Stimulated activated CD4-positive, alpha-beta T cell treated with anti-CD3 and anti-CD28 coated beads, Interleukin-1b, Interleukin-23, amount 100 ng/mL, for 48 hours (primary cell): Measurements from ENCODE around the gene IFNGR1.
"Not testable (repeated sequence)": the region's sequence is repeated elsewhere in the genome, so short reads cannot be mapped to it uniquely, and the experiment has no call there.

ENCODE experiments used
- DNase-seq: peaks from one replicate; pipeline ENCODE4 v3.0.0-alpha.2; 2020

IFNGR1 gene

DNA sequence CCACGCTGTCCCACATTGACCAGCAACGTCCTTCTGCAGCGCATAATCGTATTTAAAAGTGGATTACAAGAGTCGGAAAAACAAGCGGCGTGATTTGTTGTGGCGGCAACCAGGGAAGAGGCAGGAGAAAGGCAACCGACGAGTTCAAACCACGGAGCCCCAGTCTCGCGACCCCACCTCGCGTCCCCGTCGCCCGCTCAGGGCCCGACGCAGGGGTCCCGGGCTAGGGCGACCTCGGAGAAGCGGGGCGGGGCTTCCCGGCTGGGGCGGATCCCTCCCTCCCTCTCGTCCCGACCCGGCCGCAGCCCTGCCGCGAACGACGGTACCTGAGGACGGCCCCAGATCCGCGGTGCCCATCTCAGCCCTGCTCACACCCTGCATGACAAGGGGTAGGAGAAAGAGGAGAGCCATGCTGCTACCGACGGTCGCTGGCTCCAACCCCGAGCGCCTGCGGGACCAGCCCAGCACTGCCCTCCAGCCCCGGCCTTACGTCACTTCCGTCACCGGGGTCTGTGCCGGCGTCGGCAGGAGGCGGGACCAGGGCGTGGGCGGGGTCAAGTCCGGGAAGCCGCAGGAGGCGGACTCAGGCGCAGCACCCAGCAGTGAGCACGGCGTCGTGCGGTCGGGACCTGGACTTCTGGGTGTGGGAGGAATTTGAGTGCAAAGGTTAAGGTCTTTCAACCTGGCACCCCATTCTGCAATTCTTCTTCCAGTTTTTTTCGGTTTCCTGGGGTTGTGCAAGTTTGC lies at the start of gene IFNGR1:
TSS of gene IFNGR1 (minus strand) at position 469 of the 747 bp plus-strand sequence. CDS start at position 411, 58 bp downstream.
- DNase-seq, result peak; percentile 96

DNA sequence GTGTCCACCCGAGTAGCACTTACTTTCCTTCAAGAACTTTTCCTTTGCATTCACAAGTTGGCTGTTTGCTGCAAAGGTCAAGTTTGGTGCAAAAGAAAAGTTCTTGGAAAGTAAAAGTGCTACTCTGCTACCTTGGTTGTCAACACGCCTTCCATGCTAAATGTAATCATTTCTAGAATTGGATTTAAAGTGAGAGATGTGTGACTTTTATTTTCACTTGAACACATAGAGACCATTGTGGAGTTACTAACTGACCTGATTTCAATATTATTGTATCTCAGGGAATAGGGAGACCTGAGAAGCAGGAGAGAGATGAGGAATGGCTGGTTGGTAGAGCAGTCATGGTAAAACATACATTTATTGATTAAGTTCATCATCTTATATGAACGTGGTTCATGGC lies 49.7 kb upstream of the IFNGR1 start:
- DNase-seq, result no peak

DNA sequence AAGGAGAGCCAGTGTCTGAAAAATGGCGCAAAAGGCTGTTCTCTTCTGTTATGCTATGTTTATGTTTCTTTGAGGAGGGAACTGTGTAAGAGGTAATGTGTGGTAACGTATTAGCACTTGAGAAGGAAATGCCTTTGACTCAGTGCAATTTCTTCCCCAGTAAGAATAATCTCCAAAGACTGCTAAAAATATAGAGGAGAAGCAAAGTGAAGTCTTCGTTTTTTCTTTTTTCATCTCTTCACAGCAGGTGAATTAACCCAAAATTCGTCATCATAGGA lies 47.1 kb upstream of the IFNGR1 start:
- DNase-seq, result no peak

DNA sequence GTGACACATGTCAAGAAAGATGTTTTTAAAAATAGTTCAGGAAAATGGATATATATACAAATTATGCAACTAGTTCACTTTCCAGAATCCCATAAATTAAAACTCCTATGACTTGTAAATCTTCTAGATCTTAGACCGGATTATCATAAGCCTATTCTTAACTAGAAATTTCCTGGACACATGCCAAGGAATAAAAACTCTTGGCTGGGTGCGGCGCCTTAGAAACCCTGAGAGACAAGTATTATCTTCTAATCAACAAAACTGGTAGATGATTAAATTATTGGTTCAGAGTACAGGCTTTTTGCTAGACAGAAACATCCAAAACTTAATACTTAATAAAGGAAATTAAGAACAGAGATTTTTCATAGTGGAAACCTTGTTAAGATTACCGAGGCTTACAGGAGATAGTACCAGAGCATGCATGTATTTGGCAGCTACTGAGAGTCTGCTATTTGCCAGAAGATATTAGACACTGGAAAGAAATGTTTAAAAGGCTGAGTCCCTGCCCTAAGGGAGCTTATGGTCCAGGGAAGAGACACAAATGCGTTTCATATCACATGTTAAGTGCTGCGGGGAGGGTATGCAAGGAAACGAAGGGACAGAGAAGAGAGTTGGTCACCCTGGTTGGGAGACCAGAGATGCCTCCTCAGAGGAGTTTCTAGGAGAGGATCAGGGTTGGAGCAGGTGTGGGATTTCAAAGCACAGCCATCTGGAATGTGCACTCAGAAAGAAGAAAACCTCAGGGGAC lies 46.5 kb upstream of the IFNGR1 start:
- no peak for DNase-seq

DNA sequence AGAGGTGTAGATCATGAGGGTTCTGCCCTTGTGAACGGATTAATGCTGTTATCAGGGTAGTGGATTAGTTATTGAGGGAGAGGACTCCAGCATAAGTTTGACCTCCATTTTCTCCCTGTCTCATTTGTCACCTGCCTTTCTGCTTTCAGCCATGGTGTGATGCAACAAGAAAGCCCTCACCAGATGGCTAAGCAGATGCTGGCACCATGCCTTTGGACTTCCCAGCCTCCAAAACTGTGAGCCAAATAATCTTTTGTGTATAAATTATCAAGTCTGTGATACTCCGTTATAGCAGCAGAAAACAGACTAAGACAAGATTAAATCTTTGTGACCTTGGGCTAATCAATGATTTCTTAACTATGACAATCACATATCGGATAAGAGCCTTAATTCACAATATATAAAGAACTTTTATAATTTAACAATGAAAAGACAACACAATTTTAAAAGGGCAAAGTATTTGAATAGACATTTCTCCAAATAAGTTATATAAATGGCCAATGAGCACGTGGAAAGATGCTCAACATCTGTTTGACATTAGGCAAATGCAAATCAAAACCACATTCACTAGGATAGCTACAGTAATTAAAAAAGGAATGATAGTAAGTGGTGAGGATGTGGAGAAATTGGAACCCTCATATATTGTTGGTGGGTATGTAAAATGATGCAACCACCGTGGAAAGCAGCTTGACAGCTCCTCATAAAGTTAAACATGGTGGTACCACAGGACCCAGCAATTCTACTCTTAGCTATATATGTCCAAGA lies 45.3 kb upstream of the IFNGR1 start:
- no peak for DNase-seq

DNA sequence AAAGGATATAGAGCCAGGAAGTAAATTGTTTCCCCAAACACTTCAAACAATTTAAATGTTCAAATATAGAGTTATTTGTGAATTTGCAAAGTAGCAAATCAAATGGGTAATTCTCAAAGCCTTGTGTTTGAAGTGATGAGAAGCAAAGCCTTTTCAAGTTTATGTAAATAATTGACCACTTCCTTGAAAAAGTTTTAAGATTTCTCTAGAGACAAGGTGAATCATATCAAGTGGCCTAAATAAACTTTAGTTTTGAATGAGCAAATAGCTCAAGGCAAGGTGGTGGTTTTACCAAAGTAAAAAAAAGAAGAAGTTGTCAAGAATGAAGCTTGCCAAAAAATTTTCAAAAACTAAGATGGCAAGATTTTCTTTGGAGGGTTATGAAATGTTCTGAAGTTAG lies 42.6 kb upstream of the IFNGR1 start:
- DNase-seq, result no peak

DNA sequence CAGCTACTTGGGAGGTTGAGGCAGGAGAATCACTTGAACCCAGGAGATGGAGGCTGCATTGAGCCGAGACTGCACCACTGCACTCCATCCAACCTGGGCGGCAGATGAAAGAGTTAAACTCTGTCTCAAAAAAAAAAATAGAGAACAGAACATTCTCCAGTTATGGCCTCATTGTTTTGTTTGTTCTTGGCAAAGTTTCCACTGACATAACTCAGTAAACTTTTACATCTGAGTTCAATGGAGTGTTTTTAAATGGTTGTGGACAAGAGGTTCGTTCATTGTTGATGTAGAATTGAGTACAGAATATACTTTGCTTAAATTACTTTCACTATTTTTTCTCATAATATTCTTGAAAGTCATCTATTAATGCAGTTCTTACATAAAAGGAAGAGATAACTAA lies 42.2 kb upstream of the IFNGR1 start:
- no peak for DNase-seq

DNA sequence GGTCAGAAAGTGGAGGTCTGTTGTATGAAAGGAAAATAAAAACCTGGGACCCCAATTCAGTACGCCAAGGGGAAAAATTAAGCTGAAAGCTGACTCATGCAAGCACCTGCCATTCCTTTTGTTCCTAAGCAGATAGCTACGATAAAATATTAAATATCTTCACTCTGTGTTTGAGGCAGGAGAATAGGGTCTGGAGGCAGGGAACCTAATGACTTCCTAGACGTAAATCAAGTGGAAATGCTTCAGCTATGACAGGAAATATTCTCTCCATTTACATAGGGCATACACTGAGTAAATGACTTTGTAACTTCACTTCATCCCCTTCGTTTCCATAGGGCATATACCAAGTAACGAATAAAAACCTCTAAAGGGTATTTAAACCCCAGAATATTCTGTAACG lies 41.0 kb upstream of the IFNGR1 start:
- DNase-seq, result no peak

DNA sequence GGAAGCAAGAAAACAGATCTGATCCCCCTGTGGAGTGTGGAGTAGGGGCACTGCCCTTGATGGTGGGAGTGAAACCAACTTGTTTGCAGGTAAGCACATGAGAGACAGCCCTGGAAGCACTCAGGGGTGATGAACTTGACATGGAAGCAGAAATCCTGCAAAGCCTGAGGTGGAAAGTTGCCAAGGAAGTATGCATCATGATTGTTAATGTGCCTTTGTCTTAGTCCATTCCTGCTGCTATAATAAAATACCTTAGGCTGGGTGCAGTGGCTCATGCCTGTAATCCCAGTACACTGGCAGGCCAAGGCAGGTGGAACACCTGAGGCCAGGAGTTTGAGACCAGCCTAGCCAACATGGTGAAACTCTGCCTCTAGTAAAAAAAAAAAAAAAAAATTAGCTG lies 40.2 kb upstream of the IFNGR1 start:
- DNase-seq, result no peak

DNA sequence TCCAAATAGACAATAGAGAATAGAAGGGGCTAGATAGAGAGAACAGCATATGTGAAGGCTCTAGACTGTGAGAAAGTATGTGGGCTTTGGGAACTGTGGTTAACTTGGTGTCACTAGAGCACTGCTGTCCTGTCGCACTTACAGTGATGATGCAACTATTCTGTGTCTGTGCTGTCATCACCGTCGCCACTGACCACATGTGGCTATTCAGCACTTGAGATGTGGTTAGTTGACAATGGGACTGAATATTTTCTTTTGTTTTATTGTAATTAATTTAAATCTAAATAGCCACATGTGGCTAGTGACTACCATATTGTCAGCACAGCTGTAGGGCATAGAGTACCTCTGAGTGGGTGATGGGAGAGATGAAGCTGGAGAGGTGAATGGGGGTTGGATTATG lies 39.0 kb upstream of the IFNGR1 start:
- DNase-seq, result no peak

DNA sequence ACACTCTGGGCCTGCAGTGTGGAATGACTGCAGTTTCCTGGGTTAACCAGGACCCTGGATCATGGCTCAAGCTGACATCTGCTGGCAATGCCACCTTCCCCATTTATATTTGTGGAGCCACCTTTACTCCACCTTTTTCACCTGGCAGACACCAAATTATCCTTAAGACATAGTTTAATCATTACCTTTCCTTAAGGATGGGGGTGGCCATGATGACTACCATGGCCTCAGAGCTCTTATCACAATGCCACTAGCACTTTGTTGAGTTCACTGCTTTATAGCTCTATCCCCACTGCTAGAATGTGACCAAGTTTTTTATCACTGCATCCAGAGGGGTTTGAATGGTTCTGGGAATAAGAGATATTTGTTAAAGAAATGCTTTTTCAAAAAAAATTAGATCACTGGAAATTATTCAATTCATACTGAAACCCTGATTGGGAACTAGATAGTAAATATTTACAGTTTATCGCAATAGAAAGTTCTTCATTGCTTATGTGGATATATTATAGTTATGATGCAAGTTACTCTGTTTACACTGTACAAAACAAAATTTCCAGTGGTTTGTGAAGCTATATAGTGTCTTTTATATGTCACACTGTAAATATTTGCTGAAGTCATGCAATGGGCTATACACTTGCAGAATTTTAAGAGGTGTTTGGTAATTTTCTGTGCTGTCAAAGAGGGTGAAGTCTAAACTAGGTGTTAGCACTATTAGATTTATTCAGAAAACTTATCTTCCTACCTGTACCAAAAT lies 37.3 kb upstream of the IFNGR1 start:
- DNase-seq, result no peak

DNA sequence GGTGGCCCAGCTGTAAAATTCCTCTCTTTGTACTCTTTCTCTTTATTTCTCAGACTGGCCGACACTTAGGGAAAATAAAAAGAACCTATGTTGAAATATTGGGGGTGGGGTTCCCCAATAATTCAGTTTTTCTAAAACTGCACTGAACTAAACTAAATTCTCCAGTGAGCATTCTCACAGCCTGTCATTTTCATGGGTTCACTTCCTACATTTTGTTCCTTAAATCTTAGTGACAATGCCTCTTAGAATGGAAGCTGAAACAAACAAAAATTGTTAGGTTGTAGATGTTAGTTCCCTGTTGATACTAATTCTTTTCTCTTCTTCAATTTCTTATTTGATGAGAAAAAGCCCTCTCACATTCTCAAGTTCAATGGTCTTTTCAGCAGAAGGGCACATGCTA lies 35.8 kb upstream of the IFNGR1 start:
- DNase-seq, result no peak

DNA sequence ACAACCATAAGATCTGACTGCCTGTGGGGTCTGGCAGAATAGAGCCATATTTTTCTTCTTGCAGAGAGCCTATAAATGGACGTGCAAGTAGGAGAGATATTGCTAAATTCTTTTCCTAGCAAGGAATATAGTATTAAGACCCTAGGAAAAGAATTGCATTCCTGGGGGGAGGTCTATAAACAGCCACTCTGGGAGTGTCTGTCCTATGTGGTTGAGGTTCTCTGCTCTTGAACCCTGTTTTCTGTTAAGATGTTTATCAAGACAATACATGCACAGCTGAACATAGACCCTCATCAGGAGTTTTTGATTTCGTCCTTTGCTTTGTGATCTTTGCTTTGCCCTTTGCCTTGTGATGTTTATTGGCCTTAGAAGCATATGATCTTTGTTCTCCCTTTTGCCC lies 35.2 kb upstream of the IFNGR1 start:
- DNase-seq, result not testable (repeated sequence)

DNA sequence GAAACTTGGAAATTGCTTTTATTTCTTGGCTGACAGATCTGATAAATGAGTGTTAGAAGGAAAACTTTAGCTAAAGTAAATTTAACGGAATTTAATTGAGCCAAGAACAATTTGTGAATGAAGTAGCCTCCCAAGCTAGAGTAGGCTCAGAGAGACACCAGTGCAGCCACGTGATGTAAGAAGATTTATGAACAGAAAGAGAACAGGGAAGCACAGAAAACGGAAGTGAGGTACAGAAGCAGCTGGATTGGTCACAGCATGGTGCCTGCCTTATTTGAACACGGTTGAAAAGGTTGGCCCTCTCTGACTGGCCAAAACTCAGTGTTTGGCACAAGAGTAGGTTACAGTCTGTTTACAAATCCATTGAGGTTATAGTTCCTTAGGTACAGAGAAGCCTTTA lies 29.5 kb upstream of the IFNGR1 start:
- DNase-seq, result no peak

DNA sequence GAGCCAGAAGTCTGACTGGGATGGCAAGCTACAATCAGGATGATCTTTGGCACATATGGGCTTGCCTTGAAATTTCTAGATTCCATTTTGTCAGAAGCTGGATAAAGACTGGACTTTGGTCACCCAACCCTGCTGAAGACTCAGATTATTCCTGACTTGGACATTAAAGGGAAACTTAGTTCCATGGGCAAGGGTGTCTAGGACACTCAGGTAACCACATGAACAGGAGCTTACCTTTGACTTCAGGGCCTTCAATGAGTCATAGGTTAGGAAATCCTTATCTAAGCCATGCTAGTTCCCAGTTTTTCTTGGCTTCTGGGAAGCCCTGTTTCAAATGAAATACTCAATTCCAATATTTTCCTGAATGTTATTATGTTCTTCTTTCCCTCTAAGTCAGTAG lies 28.5 kb upstream of the IFNGR1 start:
- DNase-seq, result no peak

DNA sequence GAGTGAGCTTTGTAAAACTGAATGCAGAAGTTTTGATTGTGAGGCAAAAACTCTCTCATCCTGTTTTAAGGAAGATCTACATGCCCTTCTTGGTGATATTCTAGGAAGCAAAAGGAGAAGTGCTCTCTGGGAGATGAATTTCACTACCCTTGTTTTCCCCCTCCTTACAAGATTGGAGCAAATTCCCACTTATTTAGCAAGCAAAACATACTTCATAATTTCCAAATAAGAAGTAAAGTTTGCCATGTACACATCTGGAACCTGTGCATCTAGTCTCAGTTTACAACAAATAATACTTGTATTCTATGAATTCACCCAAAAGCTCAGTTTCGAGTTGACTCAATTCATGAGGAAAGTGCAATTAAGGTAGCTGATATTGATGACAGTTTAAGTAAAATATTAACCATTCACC lies 27.6 kb upstream of the IFNGR1 start:
- DNase-seq, result no peak

DNA sequence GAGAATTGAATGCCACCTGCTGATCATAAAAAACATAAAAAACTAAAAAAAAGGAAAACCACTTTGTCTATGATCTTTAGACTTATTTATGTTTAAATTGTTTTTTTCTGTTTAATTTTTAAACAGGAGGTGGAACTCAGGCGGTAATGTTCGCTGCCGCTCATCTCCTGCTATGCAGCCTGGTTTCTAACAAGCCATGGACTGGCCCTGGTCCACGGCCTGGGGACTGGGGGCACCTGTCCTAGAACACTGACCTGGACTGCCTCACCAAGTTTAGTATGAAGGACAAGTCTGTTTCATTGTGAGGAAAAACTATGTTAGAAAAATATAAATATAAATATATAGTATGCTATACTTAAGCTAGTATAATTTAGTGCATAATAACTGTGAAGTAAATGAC lies 27.0 kb upstream of the IFNGR1 start:
- DNase-seq, result no peak

DNA sequence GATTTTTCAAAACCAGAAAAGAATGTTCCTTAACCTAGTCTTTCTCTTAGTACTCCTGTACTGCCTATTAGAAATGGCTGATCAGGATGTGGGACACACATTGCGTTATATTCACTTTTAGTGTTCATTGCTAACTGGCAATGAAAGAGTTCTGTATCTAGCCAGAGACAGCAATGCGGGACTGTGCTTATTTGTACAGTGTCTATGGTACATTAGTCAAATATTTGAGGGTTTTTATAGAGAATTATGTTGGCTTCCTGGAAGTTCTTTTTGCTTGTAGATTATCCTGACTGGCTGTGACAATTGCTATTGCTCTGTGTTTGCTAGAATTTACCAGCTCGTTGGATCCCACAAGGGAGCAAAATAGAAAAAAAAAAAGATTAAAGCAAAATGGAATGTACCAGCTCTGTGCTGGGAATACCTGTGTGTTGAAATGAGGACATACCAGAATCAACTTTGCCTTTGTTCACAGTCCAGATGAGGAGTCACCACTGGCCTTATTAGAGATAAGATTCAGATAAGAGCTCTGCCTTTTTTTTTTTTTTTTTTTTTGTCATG lies 22.4 kb upstream of the IFNGR1 start:
- no peak for DNase-seq

DNA sequence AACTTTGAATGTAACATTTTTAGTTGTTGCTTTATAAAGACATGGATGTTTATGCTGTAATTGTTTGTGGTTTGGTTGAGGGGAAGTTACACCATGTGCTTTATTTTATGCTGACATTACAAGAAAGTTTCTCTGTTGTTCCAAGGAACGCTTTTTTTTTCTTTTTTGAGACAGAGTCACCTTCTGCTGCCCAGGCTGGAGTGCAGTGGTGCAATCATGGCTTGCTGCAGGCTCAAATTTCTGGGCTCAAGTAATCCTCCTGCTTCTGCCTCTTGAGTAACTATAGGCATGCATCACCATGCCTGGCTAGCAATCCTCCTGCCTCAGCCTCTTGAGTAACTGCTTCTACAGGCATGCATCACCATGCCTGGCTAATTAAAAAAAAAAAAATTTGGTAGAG lies 21.0 kb upstream of the IFNGR1 start:
- no peak for DNase-seq

DNA sequence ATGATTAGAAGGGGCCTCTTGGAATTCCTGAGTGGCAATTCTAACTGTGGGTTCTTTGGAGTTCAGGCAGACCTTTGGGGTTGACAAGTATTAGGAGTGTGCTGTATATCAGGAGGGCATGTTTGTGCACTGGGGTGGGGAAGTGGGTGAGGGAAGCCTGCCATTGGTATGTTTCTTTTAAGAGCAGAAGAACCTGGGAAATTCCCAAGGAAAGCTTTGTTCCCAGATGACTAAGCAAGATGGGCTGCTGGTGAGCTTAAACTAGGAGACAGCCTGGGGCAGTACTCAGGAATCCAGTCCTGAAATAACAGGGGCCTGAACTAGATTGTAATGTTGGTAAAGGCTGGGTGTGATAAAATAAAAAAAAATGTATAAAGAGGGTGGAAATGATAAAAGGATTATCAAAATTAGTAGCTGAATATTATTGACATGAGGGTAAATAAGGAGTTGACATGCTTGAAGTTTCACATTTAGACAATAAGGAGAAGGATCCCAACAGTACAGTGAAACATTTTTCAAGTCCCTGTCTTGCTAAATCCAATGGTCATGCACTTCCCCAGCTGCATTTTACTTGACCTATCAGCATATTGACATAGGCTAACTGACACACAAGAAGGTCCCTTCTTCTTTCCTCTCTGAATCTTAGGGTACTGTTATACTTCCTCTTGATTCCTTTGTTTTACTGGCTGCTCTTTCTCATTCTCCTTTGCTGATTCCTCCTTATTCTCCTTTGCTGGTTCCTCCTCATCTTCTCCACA lies 18.4 kb upstream of the IFNGR1 start:
- DNase-seq, result no peak

DNA sequence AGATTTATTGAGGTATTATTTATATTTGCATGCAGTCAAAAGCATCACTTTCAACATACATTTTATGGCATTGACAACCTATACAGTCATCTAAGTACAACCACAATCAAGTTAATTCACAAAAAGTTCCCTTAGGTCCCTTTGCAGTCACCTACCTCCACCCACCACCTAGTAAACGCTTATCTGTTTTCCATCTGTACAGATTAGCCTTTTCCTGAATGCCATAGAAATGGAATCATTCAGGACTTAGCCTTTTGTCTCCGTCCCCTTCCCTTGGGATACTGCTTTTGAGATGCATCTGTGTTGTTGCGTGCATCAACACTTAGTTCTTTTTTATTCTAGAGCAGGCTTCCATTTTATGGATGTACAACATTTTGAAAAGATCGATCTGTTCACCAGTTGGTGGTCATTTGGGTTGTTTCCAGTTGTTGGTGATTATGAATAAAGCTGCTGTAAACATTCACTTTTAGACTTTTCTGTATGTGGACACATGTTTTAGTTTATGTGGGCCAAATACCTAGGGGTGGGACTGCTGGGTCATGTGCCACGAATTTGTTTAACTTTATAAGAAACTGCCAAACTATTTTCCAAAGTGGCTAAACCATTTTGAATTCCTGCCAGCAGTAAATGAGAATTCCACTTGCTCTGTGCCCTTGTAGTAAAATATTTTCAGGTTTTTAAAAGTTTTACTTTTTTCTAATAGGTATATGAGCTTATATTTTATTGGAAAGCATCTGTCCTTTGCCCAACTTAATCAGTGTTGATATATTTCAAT lies 17.6 kb upstream of the IFNGR1 start:
- DNase-seq, result no peak
